Activated CD4-positive, CD25-positive, alpha-beta regulatory T cell treated with anti-CD3 and anti-CD28 coated beads, Interleukin-2, amount 50 U/mL, for 72 hours (primary cell): ENCODE results near the gene HDAC2.
A peak's percentile ranks its signal among the peaks of the same experiment; 100 is the strongest.
"Not testable (repeated sequence)": the region's sequence is repeated elsewhere in the genome, so short reads cannot be mapped to it uniquely, and the experiment has no call there.

Experiments
- DNase-seq: peaks from one replicate; pipeline ENCODE4 v3.0.0; 2021

The HDAC2 gene

GRCh38 chr6:113970805-113971676 is at the start of gene HDAC2:
Gene HDAC2, minus strand, starts transcription at chr6:113971148. Its CDS starts 240 bp downstream, at chr6:113970908.
- peak; percentile 88 for DNase-seq

DNA sequence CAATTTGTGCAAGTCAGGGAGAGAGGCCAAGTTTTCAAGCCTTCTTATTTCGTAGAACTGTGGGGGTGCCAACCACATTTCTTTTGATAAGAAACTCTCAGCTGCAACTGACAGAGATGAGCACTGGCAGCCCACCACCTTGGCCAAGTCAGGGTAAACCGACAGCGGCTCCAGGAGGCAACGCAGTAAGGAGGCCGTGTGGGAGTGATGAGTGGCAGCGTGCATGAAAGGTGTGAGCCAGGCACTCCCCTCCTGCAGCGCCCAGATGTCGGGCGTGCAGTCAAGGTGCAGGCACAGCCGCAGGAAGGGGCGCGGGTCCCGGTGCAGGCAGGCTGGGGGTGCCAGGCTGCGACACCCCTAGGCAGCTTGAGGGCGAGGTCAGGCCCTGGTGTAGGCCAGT is 49.2 kb upstream of the HDAC2 start:
- DNase-seq, result no peak

DNA sequence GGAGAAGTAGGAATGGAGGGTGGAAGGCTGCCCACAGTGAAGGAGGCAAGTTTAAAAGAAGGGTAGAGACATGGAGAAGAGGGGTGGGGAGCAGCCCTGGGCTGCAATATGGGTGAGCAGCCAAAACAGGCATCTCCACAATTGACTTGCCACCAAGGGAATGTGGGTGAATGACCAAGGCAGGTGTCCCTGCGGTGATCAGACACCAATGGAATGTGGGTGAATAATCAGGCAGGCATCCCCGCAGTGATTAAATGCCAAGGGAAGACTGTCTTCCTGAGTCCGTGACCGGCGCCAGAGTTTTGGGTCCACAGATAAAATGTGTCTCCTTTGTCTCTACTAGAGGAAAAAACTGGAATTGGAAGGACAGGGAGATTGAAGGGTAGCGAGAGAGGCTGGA is 46.2 kb upstream of the HDAC2 start:
- not testable (repeated sequence) for DNase-seq

GRCh38 chr6:114014106-114014505 is 43.2 kb upstream of the HDAC2 start:
- DNase-seq, result not testable (repeated sequence)

DNA sequence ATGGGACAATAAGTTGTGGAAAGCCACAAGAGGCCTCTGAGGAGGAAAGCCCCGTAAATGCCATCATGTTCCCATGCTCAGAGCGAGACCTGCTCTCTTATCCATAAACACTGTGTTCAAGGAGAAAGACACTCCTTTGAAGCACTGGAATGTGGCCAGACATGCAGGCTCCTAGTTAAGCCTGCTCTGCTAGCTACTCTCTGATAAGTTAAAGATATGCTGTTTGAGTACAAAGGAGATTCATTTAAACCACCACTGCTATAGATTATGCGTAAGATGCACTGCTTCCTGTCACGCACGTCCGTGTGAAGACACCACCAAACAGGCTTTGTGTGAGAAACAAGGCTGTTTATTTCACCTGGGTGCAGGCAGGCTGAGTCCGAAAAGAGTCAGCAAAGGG is 40.5 kb upstream of the HDAC2 start:
- not testable (repeated sequence) for DNase-seq

DNA sequence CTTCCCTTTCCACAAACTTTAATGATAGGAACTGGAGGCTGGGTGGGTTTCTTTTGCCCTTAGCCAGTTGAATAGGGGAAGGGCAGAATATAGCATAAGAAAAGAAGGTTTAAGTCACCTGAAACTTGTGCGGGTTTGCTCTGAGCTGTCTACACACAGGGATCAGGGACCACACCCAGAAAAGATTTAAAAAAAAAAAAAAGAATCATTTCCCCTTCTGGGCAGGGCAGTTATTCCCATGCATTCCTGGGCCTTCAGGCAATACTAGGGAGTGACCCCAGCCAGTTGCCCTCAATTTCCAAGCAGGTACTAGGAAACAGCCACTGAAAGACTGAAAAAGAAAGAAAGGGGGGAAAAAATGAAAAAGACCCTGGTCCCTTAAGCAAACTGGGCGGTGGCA is 39.6 kb upstream of the HDAC2 start:
- no peak for DNase-seq

- DNase-seq, result no peak
Measured at GRCh38 chr6:114009192-114009591, 38.2 kb upstream of the HDAC2 start.

DNA sequence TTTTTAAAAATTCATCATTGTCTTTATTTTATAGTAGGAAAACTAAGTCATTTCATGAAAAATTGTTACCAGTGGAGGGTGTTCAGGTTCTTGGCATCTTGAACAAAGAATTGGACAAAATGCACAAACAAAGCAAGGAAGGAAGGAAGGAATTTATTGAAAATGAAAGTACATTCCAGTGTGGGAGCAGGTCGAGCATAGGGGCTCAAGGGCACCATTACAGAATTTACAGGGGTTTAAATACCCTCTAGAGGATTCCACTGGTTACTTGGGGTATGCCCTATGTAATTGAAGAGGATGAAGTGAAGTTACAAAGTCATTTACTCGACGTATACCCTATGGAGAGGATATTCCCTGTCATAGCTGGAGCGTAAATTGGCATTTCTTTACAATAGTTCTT is 37.4 kb upstream of the HDAC2 start:
- no peak for DNase-seq

DNA sequence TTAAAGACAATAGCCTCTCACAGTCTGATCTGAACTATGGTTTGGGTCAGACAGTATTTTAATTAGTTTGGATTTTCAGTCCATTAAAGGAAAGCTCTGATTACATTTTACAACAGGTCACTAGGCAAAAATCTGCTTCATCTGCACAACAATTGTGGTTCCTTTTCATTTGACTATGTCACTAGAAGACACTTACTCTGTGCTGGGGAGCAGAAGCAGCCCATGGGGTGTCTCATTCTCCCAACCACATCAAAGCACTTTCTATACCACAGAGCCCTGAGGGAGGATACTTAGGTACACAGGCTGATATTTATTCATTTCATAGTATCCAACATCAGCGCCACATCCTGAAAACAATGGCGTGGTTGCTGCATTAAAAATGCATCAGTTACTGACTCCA is 36.6 kb upstream of the HDAC2 start:
- no peak for DNase-seq

GRCh38 chr6:114001354-114001753 is 30.4 kb upstream of the HDAC2 start:
- DNase-seq, result no peak

- DNase-seq, result no peak
Measured at GRCh38 chr6:114000069-114000468, 29.1 kb upstream of the HDAC2 start.

GRCh38 chr6:113999284-113999683 is 28.3 kb upstream of the HDAC2 start:
- DNase-seq, result no peak

GRCh38 chr6:113998811-113999210 is 27.9 kb upstream of the HDAC2 start:
- DNase-seq, result no peak

GRCh38 chr6:113997116-113997515 is 26.2 kb upstream of the HDAC2 start:
- DNase-seq, result no peak

DNA sequence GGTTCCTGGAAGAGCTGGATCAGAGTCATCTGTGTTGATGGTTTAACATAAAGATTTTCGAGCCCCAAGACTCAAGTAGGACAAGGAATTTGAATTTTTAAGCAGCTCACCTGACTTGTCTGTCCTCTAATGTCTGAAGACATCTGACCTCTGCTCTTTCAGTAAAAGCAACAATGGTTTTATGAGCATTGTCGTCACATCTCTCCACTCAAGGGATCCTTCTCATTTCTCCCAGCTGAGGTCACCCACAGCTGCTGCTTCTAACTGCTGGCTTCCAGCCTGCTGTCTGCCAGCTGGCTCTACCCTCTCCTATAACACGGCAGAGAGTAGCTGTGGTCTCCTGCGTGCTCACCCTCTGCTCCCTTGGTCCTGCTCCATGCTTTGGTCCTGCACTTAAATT is 24.7 kb upstream of the HDAC2 start:
- no peak for DNase-seq

DNA sequence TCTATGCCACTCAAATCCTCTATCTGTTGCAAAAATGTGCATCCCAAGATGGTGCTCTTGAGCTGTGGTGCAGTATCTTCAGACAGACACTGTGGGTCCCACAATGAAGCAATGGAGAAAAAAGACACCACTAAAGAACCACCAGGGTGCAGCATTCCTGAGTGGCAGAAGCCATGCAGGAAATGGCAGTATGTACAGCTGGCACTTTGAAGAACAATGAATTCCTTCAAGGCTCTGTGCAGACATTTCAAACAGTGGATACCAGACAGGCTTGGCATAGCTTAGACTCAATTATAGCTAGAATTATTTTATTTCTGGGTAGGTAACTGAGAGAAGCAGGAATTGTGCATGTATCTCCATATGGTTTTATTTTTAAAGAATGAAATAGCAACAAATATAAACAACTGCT is 24.0 kb upstream of the HDAC2 start:
- DNase-seq, result no peak

GRCh38 chr6:113989675-113990074 is 18.7 kb upstream of the HDAC2 start:
- DNase-seq, result no peak

DNA sequence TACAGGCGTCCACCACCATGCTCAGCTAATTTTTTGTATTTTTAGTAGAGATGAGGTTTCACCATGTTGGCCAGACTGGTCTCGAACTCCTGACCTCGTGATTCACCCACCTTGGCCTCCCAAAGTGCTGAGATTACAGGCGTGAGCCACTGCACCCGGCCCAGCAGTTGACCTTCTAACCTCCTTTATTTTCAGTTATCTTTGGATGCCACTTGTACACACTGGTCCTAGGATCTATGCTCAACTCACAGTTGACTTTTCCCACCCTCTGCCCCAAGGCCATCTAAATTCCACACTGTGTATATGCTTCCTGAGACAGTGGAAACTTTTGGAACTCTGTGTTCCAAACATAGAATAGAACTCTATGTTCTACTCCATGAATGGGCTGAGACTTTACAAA is 11.7 kb upstream of the HDAC2 start:
- not testable (repeated sequence) for DNase-seq

GRCh38 chr6:113982055-113982550 is 11.2 kb upstream of the HDAC2 start:
- no peak for DNase-seq

GRCh38 chr6:113980937-113981554 is 10.1 kb upstream of the HDAC2 start:
- no peak for DNase-seq

GRCh38 chr6:113979937-113980336 is 9.0 kb upstream of the HDAC2 start:
- no peak for DNase-seq

DNA sequence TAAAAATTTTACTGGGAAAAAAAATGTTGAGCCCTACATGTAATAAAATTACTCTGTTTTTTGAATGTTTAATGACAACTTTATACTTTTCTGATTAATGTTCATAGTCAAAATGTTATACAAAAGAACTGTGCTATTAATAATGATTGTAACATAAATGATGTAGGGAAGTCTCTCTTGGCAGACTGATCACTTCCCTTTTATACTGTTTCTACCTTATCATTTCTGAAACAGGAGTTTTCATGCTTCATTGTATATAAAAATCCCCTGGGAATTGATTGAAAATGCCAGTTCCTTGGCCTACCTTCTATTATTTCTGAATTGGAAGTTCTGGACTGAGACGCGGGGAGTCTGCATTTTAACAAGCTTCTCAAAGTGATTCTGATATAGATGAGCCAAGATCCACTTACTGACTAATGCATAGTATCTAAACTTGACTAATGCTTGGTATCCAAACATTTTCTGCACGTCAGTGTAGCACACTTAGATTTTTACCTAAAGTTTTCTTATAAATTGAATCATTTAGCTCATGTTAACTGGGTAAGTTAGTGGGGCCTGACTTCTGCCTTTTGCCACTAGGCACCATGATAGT is 7.2 kb upstream of the HDAC2 start:
- DNase-seq, result no peak

- DNase-seq, result no peak
Measured at GRCh38 chr6:113976806-113977205, 5.9 kb upstream of the HDAC2 start.

GRCh38 chr6:113971741-113972140 is 793 bp upstream of the HDAC2 start:
- DNase-seq, result no peak
